ENCODE data around the gene UNC93A.
"Not testable (repeated sequence)": the region's sequence is repeated elsewhere in the genome, so short reads cannot be mapped to it uniquely, and the experiment has no call there.

The UNC93A gene

DNA sequence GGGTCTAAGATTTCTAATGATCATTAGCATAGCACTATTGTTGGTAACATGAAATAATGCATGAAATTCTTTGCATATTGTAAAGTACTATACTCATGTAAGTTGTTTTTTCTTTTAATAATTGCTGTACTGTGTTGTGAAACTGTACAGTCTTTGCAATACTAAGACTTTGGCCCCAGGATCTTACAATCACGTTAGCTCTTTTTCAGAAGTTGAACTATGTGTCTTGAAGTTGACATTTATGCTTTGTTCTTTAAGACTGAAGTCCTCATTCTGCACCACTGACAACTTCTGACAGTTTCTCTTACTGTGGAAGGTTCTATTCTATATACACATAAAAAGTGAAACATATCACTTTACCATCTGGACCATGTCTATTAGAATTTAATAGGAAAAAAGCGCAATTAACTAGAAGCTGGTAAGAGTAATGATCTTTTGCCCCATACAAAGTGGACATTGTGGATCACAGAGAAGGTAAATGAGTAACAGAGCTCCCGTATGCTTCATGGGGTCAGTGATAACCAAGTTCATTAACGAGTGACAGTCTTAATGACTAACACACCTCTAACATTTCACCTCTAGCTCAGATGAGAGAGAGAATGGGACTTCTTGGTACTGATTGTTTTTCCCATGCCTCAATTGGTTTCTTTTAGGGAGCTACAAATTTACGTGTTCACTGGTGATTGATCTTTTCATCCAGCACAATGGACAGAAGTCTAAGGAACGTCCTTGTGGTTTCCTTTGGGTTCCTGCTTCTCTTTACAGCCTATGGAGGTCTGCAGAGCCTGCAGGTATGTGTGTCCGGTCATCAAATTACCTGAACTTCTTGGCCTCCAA lies at the start of gene UNC93A:
TSS of gene UNC93A (plus strand) at position 530 of the 837 bp plus-strand sequence. CDS start at position 705, 175 bp downstream.
- in situ Hi-C loops (cut with MboI; ENCODE audit: low sequenced_read_pairs): no loop called here

DNA sequence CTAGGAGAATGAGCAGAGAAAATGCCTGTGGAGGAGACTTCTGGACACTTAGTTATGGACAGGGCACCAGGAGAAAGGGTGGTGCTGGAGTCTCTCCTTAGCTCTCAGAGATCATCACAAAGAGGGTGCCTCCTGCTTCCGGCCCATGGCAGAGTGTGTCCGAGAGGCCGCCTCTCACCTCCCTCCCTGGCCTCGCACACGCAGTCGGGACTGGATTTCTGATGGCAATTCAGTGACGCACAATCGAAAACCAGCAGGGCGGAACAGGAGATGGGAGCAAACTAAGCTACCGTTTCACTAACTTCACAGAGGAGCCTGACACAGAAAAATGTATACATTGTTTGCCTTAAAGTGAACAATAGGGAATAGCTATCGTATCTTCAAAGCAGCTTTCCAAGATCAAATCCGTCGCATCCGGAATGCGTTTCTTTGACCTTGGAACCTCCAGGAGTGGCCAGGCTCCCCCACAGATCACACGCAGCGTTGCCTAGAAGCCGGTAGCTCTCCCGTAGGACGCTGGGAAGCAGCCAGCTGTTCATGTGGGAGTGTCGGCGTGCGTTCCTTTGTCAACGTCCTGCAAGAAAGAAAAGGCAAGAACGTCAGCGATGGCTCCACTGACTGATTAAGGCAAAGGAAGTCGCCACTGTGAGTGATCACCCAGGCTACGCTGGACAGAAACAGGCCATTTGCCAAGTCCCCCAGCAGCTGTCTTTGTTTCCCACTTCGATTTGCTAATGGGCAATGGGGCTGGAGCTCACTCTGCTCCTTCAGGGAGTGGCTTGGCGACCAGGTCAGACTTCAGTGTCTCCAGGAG lies 49.6 kb upstream of the UNC93A start:
- in situ Hi-C loops (cut with MboI; ENCODE audit: low sequenced_read_pairs): not testable (repeated sequence)

DNA sequence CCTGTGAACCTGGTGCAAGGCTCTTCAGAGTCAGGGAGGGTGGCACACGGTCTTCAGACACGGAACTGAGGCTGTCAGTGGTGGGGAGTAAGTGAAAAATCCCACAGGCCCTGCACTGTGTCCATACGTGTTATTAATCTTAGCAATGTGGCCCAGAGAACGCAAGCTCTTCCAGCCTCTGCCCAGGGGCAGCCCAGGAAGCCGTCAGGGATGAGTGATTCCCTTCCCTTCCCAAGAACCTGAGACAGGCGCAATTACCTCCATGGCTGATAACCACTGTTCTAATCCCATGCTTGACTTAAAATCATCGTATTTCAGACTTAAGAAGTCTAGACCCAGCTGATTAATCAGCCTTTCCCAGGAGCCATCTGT lies 49.0 kb upstream of the UNC93A start:
- in situ Hi-C loops (cut with MboI; ENCODE audit: low sequenced_read_pairs): not testable (repeated sequence)

DNA sequence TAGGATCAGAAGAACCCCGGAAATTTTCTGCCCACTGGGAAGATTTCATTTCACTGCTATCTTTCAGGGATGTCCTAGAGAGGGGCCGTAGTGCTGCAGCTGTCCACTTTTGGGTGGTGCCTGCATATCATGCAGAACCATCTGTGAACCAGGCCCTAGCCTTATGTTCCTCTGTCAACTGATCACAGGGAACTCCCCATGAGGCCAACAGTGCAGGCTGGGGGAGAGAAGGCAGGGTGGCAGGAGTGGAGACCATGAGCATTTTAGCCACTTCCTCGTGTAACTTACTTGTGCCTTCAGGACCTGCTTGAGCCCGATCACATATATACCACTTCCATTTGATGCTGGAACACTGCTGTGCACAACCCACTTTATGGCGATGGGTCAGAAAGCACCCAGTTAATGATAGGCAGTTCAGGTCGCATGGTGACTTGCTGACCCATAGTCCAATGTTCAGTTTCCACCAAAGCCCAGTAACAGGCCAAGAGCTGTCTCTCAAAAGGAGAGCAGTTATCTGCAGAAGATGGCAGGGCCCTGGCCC lies 48.5 kb upstream of the UNC93A start:
- in situ Hi-C loops (cut with MboI; ENCODE audit: low sequenced_read_pairs): not testable (repeated sequence)

DNA sequence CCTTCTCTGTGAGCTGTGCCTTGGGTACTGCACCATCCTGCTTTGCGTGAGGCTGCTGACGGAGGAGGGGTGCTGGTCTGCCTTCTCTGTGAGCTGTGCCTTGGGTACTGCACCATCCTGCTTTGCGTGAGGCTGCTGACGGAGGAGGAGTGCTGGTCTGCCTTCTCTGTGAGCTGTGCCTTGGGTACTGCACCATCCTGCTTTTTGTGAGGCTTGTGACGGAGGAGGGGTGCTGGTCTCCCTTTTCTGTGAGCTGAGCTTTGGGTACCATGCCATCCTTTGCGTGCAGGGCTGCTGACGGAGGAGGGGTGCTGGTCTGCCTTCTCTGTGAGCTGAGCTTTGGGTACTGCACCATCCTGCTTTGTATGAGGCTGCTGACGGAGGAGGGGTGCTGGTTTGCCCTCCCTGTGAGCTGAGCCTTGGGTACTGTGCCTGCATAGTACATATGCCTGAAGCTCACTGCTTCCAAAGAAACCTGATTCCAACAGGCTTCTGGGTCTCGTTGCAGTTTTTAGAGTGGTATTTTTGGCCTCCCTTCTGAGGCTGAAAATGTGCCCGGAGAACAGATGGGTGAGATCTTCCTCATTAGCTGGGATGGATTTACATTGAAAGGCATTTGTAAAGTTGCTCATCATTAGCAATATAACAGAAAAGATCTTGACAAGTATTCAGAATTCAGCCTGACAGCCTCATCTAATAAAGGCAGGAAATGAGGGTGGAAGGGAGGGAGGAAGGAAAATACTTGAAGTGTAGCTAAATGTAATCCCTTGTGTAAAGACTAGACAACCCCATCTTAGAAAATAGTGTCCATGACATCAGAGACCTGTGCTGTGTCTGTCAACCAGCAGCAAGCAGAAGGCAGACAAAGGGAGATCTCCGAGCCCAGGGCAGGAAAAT lies 46.8 kb upstream of the UNC93A start:
- in situ Hi-C loops (cut with MboI; ENCODE audit: low sequenced_read_pairs): no loop called here

DNA sequence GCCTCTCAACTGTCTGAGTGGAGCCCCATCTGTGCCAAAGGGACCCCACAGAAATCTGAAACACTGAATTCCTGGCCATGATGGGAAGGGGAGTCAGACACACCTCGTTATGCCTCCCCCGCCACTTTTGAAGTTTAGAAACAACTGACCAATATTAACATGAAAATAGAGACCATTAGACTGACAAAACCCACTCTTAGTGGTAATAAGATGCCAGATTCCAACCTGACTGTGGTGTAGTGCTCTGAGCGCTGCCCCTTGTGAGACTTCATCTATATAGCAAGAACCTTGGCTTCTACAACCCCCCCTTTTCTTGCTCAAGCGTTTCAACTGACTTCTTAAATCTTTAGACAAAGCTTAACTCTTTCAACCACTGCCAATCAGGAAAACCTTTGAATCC lies 46.1 kb upstream of the UNC93A start:
- in situ Hi-C loops (cut with MboI; ENCODE audit: low sequenced_read_pairs): no loop called here

DNA sequence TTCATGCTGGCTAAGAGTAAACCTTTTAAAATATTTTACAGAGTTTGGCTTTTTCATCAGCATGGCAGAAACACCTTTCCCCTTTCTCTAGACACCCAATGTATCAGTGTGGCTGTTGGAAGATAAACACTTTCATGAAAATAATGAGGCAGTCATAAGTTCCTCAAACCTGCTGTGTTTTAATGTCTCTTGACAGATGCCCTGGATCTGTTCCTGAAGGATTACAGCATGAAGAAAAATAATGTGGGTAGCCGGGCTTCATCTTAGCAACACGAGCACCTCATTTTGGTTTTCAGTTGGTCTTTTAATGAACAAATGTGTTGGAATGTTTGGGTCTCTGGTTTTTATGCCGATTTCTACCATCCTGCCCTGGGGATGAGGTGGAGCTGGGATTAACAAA lies 45.5 kb upstream of the UNC93A start:
- in situ Hi-C loops (cut with MboI; ENCODE audit: low sequenced_read_pairs): no loop called here

DNA sequence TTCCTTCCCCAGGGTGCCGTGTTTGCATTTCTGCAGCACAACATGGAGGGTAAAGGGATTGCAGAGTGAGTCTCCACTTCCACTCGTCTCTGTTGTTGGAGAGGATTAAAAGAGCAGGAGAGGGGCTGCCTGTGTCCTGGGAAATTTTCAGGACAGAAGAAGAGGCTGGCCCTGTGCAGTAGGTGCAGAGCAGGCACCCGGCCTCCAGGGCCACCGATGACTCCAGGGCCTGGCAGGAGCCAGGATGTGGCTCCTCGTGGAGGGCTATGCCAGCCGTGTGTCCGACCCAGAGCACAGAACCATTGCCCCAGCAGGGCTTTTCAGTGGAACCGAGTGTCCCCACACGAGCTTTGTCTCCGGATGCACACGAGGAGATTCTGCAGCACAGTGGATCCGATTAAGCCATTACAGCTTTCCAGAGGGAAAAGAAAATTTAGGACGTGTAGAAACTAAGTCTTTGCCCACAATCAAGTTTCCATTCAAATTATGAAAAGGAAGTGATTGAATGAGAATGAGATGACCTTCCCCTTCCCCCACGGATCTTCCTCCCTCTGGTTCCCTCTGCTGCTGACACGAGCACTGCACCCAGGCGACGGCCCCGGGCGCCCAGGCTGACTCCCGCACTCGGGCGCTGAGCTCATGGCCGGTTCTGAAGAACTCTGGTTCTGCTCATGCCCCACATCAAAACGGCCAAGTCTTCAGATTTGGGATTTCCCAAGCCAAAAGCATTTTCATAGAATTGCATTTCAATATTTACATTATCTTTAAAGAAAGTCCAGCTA lies 43.1 kb upstream of the UNC93A start:
- in situ Hi-C loops (cut with MboI; ENCODE audit: low sequenced_read_pairs): no loop called here

DNA sequence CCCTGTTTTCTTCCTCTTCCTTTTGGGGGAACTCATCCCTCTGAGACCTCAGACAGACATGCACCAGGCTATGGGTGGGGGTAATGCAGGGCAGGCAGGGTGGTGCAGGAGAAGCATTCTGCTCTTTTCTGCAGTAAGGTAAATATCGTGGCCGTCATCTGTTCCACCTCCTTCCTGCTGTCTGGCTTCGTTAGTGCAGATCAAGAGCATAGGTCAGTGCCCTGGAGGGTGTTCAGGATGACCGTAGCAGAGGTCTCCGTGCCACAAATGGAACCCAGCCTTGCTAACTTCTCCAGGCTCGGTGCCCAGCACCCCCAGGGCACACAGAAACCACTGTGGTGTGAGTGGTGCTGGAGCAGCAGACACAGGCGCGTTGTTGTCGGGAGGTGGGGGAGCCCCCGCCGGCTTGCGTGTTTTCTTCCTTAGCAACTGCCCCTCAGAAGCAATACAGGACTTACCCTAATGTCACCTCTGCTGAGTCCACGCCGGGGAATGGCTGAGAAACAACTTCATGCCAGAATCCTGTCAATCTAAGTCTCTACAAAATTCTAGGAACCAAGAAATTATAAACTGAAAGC lies 42.1 kb upstream of the UNC93A start:
- in situ Hi-C loops (cut with MboI; ENCODE audit: low sequenced_read_pairs): not testable (repeated sequence)

DNA sequence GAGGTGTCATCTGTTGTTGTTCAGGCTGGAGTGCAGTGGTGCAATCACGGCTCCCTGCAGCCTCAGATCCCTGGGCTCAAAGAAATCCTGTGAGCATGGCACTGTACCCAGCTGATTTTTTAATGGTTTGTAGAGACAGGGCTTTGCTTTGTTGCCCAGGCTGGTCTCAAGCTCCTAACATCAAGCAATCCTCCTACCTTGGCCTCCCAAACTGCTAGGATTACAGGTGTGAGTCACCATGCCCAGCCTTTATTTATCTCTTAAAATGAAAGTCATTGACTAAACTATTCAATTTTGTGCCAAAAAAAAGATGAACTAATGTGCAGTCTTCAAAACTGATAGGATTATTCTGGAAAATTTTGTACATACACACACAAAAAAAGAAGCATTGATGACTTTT lies 38.8 kb upstream of the UNC93A start:
- in situ Hi-C loops (cut with MboI; ENCODE audit: low sequenced_read_pairs): no loop called here

DNA sequence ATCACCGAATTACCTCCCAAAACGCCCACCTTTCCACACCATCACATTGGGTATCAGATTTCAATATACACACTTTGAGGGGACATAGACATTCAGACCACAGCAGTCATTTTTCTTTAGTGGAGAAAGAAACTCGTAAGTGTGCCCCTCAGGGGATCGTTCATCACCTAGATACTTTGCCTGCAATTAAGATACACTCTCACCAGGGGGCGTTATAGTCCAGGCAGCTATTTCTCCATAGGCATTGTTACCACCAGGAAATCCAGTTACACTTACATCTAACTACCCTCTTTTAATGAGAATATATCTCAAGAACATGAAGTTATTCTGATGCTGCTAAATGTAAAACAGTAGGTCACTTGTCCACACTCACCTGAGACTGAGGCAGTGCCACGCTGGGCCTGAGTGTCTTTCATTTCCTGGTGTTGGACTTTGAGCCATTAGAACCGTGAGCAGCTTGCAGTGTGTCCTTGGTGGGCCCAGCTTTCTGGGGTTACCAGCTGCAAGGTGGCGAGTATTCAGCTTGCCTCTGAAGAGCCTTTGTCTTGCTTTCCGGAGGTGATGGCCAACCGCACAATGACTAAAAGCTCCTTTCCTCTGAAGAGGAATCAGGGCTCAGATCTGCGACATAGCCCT lies 35.1 kb upstream of the UNC93A start:
- in situ Hi-C loops (cut with MboI; ENCODE audit: low sequenced_read_pairs): no loop called here

DNA sequence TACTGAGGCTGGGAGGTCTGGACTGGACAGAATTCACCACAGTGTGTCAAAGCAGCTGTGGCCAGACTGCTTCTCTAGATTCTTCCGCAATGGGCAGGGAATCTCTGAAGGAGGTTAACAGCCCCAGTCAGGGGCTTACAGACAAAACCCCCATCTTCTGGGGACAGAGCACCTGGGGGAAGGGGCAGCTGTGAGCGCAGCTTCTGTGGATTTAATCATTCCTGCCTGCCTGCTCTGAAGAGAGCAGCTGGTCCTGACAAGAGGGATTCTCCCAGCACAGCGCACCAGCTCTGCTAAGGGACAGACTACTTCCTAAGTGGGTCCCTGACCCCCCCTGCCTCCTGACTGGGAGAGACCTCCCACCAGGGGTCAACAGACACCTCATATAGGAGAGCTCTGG lies 32.5 kb upstream of the UNC93A start:
- in situ Hi-C loops (cut with MboI; ENCODE audit: low sequenced_read_pairs): no loop called here

DNA sequence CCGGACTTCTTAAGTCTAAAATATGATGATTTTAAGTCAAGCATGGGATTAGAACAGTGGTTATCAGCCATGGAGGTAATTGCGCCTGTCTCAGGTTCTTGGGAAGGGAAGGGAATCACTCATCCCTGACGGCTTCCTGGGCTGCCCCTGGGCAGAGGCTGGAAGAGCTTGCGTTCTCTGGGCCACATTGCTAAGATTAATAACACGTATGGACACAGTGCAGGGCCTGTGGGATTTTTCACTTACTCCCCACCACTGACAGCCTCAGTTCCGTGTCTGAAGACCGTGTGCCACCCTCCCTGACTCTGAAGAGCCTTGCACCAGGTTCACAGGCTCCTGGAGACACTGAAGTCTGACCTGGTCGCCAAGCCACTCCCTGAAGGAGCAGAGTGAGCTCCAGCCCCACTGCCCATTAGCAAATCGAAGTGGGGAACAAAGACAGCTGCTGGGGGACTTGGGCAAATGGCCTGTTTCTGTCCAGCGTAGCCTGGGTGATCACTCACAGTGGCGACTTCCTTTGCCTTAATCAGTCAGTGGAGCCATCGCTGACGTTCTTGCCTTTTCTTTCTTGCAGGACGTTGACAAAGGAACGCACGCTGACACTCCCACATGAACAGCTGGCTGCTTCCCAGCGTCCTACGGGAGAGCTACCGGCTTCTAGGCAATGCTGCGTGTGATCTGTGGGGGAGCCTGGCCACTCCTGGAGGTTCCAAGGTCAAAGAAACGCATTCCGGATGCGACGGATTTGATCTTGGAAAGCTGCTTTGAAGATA lies 24.9 kb upstream of the UNC93A start:
- in situ Hi-C loops (cut with MboI; ENCODE audit: low sequenced_read_pairs): not testable (repeated sequence)

DNA sequence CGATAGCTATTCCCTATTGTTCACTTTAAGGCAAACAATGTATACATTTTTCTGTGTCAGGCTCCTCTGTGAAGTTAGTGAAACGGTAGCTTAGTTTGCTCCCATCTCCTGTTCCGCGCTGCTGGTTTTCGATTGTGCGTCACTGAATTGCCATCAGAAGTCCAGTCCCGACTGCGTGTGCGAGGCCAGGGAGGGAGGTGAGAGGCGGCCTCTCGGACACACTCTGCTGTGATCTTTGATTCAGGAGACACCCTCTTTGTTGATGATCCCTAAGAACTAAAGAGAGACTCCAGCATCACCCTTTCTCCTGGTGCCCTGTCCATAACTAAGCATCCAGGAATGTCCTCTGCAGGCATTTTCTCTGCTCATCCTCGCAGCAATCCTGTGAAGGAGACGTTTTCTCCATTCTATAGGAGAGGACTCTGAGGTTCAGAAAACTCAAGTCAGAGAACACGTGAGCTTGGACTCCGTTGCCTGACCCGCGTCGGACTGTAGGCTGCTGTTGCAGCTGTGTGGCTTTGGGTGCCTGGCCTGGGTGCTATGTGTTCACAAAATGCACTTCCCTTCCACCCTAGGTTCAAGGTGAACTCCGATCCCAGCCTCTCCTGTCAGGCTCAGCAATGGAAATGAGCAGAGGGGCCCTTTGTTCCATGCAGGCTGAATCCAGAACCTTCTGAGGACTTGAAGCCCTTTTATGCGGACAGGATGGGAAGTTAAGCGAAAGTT lies 24.1 kb upstream of the UNC93A start:
- in situ Hi-C loops (cut with MboI; ENCODE audit: low sequenced_read_pairs): no loop called here

DNA sequence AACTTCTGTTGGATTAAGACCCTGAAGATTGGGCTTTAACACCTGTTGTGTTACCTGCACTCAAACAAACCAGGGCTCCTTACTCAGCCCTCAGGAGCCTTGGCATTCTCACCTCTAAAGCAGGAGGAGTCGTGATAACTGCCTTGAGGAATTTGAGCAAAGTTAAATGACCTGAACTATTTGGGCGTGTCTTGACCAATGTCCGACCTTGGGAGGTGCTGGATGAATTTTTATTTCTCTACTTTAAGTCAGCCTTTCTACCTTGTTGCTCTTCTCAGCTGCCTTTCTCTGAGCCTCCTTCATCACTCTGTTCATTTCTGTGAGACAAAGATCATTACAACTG lies 23.6 kb upstream of the UNC93A start:
- in situ Hi-C loops (cut with MboI; ENCODE audit: low sequenced_read_pairs): not testable (repeated sequence)

DNA sequence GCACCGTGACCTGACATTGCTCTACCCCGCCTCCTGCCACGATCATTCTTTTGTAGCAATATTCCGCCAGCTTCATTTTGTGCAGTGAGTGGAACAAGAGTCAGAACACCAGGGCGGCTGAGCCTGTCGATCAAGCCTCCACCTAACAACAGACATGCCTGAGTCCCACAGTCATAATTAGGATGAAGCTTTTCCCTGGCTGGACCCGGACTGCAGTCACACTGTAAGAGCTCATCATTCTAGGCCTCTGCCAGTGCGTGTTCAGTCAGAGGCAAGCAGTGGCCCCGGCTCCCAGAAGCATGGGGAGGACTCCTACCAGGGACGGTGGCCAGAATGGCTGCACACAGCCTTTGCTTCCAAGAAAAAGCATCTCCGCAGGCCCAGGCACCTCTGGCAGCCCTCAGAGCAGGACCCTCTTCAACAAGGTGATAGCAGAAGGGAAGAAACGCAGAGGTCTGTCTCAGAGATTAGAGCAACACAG lies 23.2 kb upstream of the UNC93A start:
- in situ Hi-C loops (cut with MboI; ENCODE audit: low sequenced_read_pairs): no loop called here

DNA sequence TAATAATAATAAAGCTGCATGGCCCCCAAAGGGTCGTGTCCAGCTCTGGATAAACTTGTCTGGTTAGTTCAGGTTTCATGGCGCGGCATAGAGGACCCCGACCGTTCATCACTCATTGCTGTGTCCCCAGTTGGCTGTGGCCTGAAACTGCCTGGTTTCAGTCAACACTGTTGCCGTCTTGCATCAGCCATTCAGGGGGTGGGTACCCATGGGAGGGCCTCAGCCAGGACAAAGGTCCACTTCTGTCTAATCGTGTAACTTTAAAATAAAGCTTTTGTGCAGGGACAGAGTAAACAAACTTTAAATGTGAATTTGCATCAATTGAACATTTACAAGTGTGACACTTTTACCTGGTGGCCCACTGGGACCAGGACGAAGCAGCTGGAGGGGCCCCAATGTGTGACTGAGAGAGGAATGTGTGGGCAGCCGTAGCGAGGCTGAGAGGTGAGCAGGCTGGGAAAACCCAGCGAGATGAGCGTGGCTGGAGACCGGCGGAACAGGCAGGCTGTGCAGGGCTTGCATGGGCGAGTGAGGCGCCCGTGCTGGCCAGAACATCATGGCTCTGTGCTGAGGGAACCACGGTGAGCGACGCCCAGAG lies 22.3 kb upstream of the UNC93A start:
- in situ Hi-C loops (cut with MboI; ENCODE audit: low sequenced_read_pairs): no loop called here

All from HL-60/S4 (cell line).